ENCODE data around the gene POC1A.

The POC1A gene

DNA sequence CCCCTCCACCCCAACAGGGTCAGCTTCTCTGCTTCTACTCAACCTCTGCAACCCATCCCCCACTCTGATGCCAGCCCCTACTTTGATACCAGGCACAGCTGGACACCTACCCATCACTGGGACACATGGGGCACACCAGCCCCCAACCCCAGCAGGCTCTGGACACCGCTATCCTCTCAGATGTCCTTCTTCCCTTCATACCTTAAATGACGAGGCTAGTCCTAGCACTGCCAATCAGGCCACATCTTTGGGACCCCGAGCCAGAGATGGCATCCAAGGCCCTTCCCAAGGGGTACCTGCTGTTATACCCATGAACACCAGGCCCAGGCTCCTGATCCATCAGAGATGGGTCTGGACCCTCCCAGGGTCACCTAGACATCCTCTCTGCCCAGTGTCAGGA lies 10.6 kb downstream of the POC1A start:
- no peak overlapping the region for H3K4me2 ChIP-seq (ENCODE audit: low read length, poor library complexity, severe bottlenecking)
- no peaks in the 10 kb centered on the region for H3K9me3 ChIP-seq (ENCODE audit: control insufficient read depth, low read length)
- H3K27me3 ChIP-seq (ENCODE audit: control insufficient read depth in 1 of 2, insufficient read depth in 1 of 2, low read length in 2 of 2), result no peaks in the 10 kb centered on the region
- peaks cover 21 to 46% of the 10 kb centered on the region in 2 experiments for H3K36me3 ChIP-seq (ENCODE audit: control insufficient read depth in 1 of 2, insufficient read depth in 2 of 2, low read depth in 1 of 2, low read length in 2 of 2)
- H2BK15ac ChIP-seq (ENCODE audit: low read depth, poor library complexity, severe bottlenecking), result no peak overlapping the region
- H3K4ac ChIP-seq (ENCODE audit: low read depth in 1 of 2, low read length in 2 of 2), result no peak overlapping the region
- WGBS, result 96% methylated on average over 3 of the region's 3 CpGs
- no peak overlapping the region for H3K4me3 ChIP-seq (ENCODE audit: insufficient read depth in 1 of 2, low read depth in 1 of 2, low read length in 2 of 2)
- no peak overlapping the region for H3K23ac ChIP-seq (ENCODE audit: low read length in 2 of 2)
- no peak overlapping the region for H4K91ac ChIP-seq (ENCODE audit: low read length)
- H4K8ac ChIP-seq (ENCODE audit: low read length), result no peak overlapping the region
- H3K79me1 ChIP-seq (replicated peaks; ENCODE audit: low read length, poor library complexity, severe bottlenecking), result peaks cover 27% of the 10 kb centered on the region
- H2AK5ac ChIP-seq (ENCODE audit: low read length, severe bottlenecking), result no peak overlapping the region
- H3K14ac ChIP-seq (ENCODE audit: low read length in 2 of 2), result no peak overlapping the region
- no peak overlapping the region for H3K27ac ChIP-seq (ENCODE audit: low read length, poor library complexity, severe bottlenecking)
- H3K4me1 ChIP-seq (ENCODE audit: control insufficient read depth, insufficient read depth, low read depth, low read length), result peaks cover 3% of the 10 kb centered on the region
- no peak overlapping the region for H2BK120ac ChIP-seq (ENCODE audit: low read depth, low read length)
- no peak overlapping the region for H2AFZ ChIP-seq (ENCODE audit: low read depth, low read length)
- no peak for DNase-seq
- H3K18ac ChIP-seq (ENCODE audit: low read depth in 1 of 2, low read length in 2 of 2), result no peak overlapping the region
- no peak overlapping the region for H2BK5ac ChIP-seq (ENCODE audit: low read depth, low read length, poor library complexity, severe bottlenecking)
- no peak overlapping the region for H2BK12ac ChIP-seq (ENCODE audit: low read length in 2 of 2)
- H3K9ac ChIP-seq (ENCODE audit: low read length), result no peak overlapping the region

DNA sequence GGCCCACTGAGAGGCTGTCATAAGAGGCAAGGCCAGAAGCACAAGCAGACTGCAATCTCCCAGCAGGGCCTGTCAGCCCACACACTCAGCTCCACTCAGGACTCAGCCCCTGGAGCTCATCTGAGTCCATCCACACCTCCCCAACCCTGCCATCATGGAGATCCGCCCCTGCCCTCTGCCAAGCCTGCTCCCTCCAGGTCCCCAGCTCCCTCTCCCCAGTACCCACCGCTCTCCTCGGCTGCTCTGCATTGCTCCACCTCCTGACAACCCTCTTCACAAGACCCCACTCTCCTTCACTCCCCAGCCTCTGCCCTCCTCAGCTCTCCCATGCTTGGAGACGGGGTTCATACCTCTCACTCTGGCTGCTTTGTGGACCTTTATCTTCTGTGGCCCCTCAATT lies 11.1 kb downstream of the POC1A start:
- H4K91ac ChIP-seq (ENCODE audit: low read length), result no peak overlapping the region
- H3K9ac ChIP-seq (ENCODE audit: low read length), result no peak overlapping the region
- no peaks in the 10 kb centered on the region for H3K27me3 ChIP-seq (ENCODE audit: control insufficient read depth in 1 of 2, insufficient read depth in 1 of 2, low read length in 2 of 2)
- H3K9me3 ChIP-seq (ENCODE audit: control insufficient read depth, low read length), result no peaks in the 10 kb centered on the region
- WGBS, result 97% methylated on average over 4 of the region's 4 CpGs
- H4K8ac ChIP-seq (ENCODE audit: low read length), result no peak overlapping the region
- no peak overlapping the region for H2BK120ac ChIP-seq (ENCODE audit: low read depth, low read length)
- H3K14ac ChIP-seq (ENCODE audit: low read length in 2 of 2), result no peak overlapping the region
- no peak overlapping the region for H3K27ac ChIP-seq (ENCODE audit: low read length, poor library complexity, severe bottlenecking)
- H2BK15ac ChIP-seq (ENCODE audit: low read depth, poor library complexity, severe bottlenecking), result no peak overlapping the region
- no peak overlapping the region for H2BK5ac ChIP-seq (ENCODE audit: low read depth, low read length, poor library complexity, severe bottlenecking)
- peaks cover 19 to 42% of the 10 kb centered on the region in 2 experiments for H3K36me3 ChIP-seq (ENCODE audit: control insufficient read depth in 1 of 2, insufficient read depth in 2 of 2, low read depth in 1 of 2, low read length in 2 of 2)
- H3K18ac ChIP-seq (ENCODE audit: low read depth in 1 of 2, low read length in 2 of 2), result no peak overlapping the region
- no peak overlapping the region for H2AFZ ChIP-seq (ENCODE audit: low read depth, low read length)
- H2BK12ac ChIP-seq (ENCODE audit: low read length in 2 of 2), result no peak overlapping the region
- peaks cover 3% of the 10 kb centered on the region for H3K4me1 ChIP-seq (ENCODE audit: control insufficient read depth, insufficient read depth, low read depth, low read length)
- DNase-seq, result no peak
- peaks cover 27% of the 10 kb centered on the region for H3K79me1 ChIP-seq (replicated peaks; ENCODE audit: low read length, poor library complexity, severe bottlenecking)
- no peak overlapping the region for H3K23ac ChIP-seq (ENCODE audit: low read length in 2 of 2)
- H3K4me2 ChIP-seq (ENCODE audit: low read length, poor library complexity, severe bottlenecking), result no peak overlapping the region
- H3K4ac ChIP-seq (ENCODE audit: low read depth in 1 of 2, low read length in 2 of 2), result no peak overlapping the region
- H3K4me3 ChIP-seq (ENCODE audit: insufficient read depth in 1 of 2, low read depth in 1 of 2, low read length in 2 of 2), result no peak overlapping the region
- H2AK5ac ChIP-seq (ENCODE audit: low read length, severe bottlenecking), result no peak overlapping the region

DNA sequence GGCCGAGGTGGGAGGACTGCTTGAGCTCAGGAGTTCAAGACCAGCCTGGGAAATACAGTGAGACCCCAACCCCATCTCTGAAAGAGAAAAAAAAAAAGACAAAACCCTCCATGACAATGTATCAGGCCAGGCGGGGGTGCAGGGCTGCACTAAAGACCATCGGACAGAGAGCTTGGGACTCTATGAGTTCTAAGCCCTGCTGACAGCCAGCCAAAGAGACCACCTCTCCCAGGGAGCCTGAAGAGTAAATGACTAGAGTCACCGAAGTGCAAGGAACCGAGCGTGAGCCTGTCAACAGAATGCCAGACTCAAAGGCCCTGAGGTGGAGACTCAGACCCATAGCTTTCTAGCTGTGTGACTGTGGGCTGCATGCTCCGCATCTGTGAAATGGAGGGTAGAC lies 12.5 kb downstream of the POC1A start:
- H3K23ac ChIP-seq (ENCODE audit: low read length in 2 of 2), result no peak overlapping the region
- no peak overlapping the region for H4K91ac ChIP-seq (ENCODE audit: low read length)
- no peak overlapping the region for H4K8ac ChIP-seq (ENCODE audit: low read length)
- peaks cover 29% of the 10 kb centered on the region for H3K79me1 ChIP-seq (replicated peaks; ENCODE audit: low read length, poor library complexity, severe bottlenecking)
- H2BK5ac ChIP-seq (ENCODE audit: low read depth, low read length, poor library complexity, severe bottlenecking), result no peak overlapping the region
- H3K4me2 ChIP-seq (ENCODE audit: low read length, poor library complexity, severe bottlenecking), result no peak overlapping the region
- H3K27ac ChIP-seq (ENCODE audit: low read length, poor library complexity, severe bottlenecking), result no peak overlapping the region
- H2BK12ac ChIP-seq (ENCODE audit: low read length in 2 of 2), result no peak overlapping the region
- WGBS, result 94% methylated on average over 7 of the region's 7 CpGs
- no peak overlapping the region for H3K4me3 ChIP-seq (ENCODE audit: insufficient read depth in 1 of 2, low read depth in 1 of 2, low read length in 2 of 2)
- DNase-seq, result no peak
- H2BK120ac ChIP-seq (ENCODE audit: low read depth, low read length), result no peak overlapping the region
- H3K4me1 ChIP-seq (ENCODE audit: control insufficient read depth, insufficient read depth, low read depth, low read length), result peaks cover 3% of the 10 kb centered on the region
- no peak overlapping the region for H3K18ac ChIP-seq (ENCODE audit: low read depth in 1 of 2, low read length in 2 of 2)
- H3K9me3 ChIP-seq (ENCODE audit: control insufficient read depth, low read length), result no peaks in the 10 kb centered on the region
- no peaks in the 10 kb centered on the region for H3K27me3 ChIP-seq (ENCODE audit: control insufficient read depth in 1 of 2, insufficient read depth in 1 of 2, low read length in 2 of 2)
- no peak overlapping the region for H2AK5ac ChIP-seq (ENCODE audit: low read length, severe bottlenecking)
- H3K4ac ChIP-seq (ENCODE audit: low read depth in 1 of 2, low read length in 2 of 2), result no peak overlapping the region
- no peak overlapping the region for H3K14ac ChIP-seq (ENCODE audit: low read length in 2 of 2)
- H2BK15ac ChIP-seq (ENCODE audit: low read depth, poor library complexity, severe bottlenecking), result no peak overlapping the region
- H2AFZ ChIP-seq (ENCODE audit: low read depth, low read length), result no peak overlapping the region
- H3K9ac ChIP-seq (ENCODE audit: low read length), result no peak overlapping the region
- H3K36me3 ChIP-seq (ENCODE audit: control insufficient read depth in 1 of 2, insufficient read depth in 2 of 2, low read depth in 1 of 2, low read length in 2 of 2), result peaks cover 17 to 42% of the 10 kb centered on the region in 2 experiments

- WGBS, result 97% methylated on average over 5 of the region's 5 CpGs
- DNase-seq, result no peak
- Histone ChIP-seq H3K18ac (ENCODE audit: low read depth in 1 of 2, low read length in 2 of 2) (no peak overlapping the region), H4K91ac (ENCODE audit: low read length) (peak overlapping the region; percentile 57), H3K27me3 (ENCODE audit: control insufficient read depth in 1 of 2, insufficient read depth in 1 of 2, low read length in 2 of 2) (no peaks in the 10 kb centered on the region), H4K8ac (ENCODE audit: low read length) (no peak overlapping the region), H3K4me1 (ENCODE audit: control insufficient read depth, insufficient read depth, low read depth, low read length) (peaks cover 3% of the 10 kb centered on the region), H2BK5ac (ENCODE audit: low read depth, low read length, poor library complexity, severe bottlenecking) (no peak overlapping the region), H3K9ac (ENCODE audit: low read length) (no peak overlapping the region), H3K36me3 (ENCODE audit: control insufficient read depth in 1 of 2, insufficient read depth in 2 of 2, low read depth in 1 of 2, low read length in 2 of 2) (peaks cover 7 to 34% of the 10 kb centered on the region in 2 experiments), H3K27ac (ENCODE audit: low read length, poor library complexity, severe bottlenecking) (no peak overlapping the region), H3K4me3 (ENCODE audit: insufficient read depth in 1 of 2, low read depth in 1 of 2, low read length in 2 of 2) (no peak overlapping the region), H3K9me3 (ENCODE audit: control insufficient read depth, low read length) (no peaks in the 10 kb centered on the region), H3K79me1 (replicated peaks; ENCODE audit: low read length, poor library complexity, severe bottlenecking) (peaks cover 29% of the 10 kb centered on the region), H3K4ac (ENCODE audit: low read depth in 1 of 2, low read length in 2 of 2) (no peak overlapping the region), H2BK15ac (ENCODE audit: low read depth, poor library complexity, severe bottlenecking) (no peak overlapping the region), H3K23ac (ENCODE audit: low read length in 2 of 2) (no peak overlapping the region), H3K14ac (ENCODE audit: low read length in 2 of 2) (no peak overlapping the region), H2BK12ac (ENCODE audit: low read length in 2 of 2) (no peak overlapping the region), H2AK5ac (ENCODE audit: low read length, severe bottlenecking) (no peak overlapping the region), H2BK120ac (ENCODE audit: low read depth, low read length) (no peak overlapping the region), H2AFZ (ENCODE audit: low read depth, low read length) (no peak overlapping the region), H3K4me2 (ENCODE audit: low read length, poor library complexity, severe bottlenecking) (no peak overlapping the region)
Observed at GRCh38 chr3:52140769-52141168, 13.5 kb downstream of the POC1A start.

All from mesenchymal stem cell (in vitro differentiated cells and primary cell).